ENCODE measurements around the gene CCDC6.
"Not testable (repeated sequence)": the region's sequence is repeated elsewhere in the genome, so short reads cannot be mapped to it uniquely, and the experiment has no call there.

The CCDC6 gene

GRCh38 chr10:59906417-59907202 lies at the start of gene CCDC6:
Gene CCDC6, minus strand, starts transcription at chr10:59906556. Its CDS starts 132 bp downstream, at chr10:59906424.
- DNase-seq (ENCODE audit: low read depth in 2 of 2): peak; percentile 74 to 82

GRCh38 chr10:59954296-59954695 lies 47.9 kb upstream of the CCDC6 start:
- no peak for DNase-seq (ENCODE audit: low read depth in 2 of 2)

GRCh38 chr10:59953711-59954110 lies 47.4 kb upstream of the CCDC6 start:
- not testable (repeated sequence) for DNase-seq (ENCODE audit: low read depth in 2 of 2)

- no peak for DNase-seq (ENCODE audit: low read depth in 2 of 2)
Observed at GRCh38 chr10:59950105-59950504, 43.7 kb upstream of the CCDC6 start.

GRCh38 chr10:59949608-59950007 lies 43.3 kb upstream of the CCDC6 start:
- DNase-seq (ENCODE audit: low read depth in 2 of 2): no peak

- DNase-seq (ENCODE audit: low read depth in 2 of 2): no peak
Observed at GRCh38 chr10:59945991-59946390, 39.6 kb upstream of the CCDC6 start.

- no peak for DNase-seq (ENCODE audit: low read depth in 2 of 2)
Observed at GRCh38 chr10:59945590-59945989, 39.2 kb upstream of the CCDC6 start.

DNA sequence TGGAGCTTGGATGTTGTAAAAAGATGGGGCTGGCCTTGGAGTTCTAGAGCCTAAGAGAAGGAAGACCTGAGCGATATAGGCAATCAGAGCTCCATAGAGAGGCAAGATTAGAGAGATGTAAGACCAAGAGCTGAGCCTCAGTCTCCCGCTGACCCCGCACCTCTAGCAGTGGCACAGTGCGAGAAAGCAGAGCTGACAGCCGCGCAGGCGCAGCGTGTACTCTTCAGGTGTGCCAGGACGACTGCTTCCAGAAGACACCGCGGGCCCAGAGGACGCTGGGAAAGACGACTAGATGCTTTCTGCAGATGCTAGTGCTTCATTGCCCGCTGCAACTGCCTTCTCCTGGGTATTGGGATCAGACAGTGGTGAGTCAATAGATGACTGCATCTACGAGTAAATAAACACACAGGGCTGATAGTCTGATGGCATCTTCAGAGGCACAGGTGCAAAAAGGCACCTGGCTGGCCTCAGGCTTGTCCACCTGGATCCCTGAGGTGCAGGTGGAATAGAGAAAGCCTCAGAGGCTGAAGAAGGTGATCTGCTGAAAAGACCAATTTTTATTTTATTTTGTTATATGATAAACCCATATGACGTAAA lies 38.1 kb upstream of the CCDC6 start:
- no peak for DNase-seq (ENCODE audit: low read depth in 2 of 2)

DNA sequence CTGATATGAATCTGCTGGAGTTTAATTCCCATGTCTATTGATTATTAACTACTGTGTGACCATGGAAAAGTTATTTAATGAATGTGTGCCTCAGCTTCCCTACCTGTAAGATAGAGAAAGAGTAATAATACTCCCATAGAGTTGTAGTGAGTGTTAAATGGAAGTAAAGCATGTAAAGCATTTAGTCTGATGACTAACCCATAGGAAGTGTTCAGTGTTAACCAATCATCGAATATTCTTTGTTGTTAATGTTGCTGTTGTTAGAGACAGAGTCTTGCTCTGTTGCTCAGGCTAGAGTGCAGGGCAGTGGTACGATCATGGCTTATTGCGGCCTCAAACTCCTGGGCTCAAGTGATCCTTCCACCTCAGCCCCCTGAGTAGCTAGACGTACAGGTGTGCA lies 36.2 kb upstream of the CCDC6 start:
- no peak for DNase-seq (ENCODE audit: low read depth in 2 of 2)

DNA sequence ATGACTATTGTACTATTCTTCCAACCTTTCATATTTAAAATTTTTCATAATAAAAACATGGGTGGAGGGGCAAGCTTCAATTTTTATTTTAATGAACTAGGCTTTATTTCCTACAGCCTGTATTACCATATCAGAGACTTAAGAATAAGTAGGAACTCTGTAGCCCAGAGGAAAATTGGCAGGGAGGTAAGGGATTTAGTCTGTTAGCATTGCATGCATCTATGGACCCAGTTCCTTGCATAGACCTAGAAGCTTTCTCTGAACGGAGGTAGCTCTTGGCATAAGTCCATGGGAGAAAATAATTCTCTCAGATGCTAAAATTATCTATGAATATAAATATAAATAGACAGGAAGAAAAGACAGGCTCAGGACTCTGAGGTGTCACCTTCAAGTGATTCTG lies 31.4 kb upstream of the CCDC6 start:
- DNase-seq (ENCODE audit: low read depth in 2 of 2): no peak

DNA sequence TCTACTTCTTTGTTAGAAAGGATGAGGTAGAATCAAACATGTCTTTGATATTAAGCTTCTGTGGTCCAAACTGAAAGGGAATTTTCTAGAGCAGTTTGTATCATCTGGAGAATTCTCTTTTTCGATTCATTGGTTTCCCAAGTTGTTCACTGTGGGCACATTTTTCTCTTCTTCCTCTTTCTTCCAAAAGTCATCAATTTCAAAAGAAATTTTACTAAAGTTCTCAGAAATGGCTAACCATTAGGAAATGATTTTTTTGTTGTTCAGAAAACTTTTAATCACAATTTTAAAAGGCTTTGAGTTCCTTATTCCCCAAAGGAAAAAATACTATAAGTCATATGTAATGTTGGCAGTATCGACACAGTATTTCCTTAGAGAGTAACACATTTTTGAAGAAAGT lies 28.3 kb upstream of the CCDC6 start:
- DNase-seq (ENCODE audit: low read depth in 2 of 2): no peak

- DNase-seq (ENCODE audit: low read depth in 2 of 2): not testable (repeated sequence)
Observed at GRCh38 chr10:59930788-59931521, 24.6 kb upstream of the CCDC6 start.

DNA sequence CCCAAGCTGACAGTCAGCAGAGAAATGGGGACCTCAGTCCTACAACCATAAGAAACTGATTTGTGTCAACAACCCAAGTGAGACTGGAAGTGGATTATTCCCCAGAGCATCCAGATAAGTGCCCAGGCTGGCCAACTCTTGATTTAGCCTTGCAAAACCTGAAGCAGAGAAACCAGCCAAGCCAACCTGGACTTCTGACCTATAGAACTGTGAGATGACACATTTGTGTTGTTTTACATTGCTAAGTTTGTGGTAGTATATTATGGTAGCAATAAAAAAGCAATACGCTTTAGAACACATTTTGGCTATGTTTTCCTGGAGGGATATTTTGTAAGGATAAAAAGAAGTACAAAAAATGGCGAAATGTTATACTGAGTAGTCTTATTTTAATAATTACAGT lies 19.7 kb upstream of the CCDC6 start:
- no peak for DNase-seq (ENCODE audit: low read depth in 2 of 2)

- DNase-seq (ENCODE audit: low read depth in 2 of 2): no peak
Observed at GRCh38 chr10:59922907-59923306, 16.6 kb upstream of the CCDC6 start.

GRCh38 chr10:59917922-59918321 lies 11.6 kb upstream of the CCDC6 start:
- DNase-seq (ENCODE audit: low read depth in 2 of 2): no peak

GRCh38 chr10:59913547-59914237 lies 7.3 kb upstream of the CCDC6 start:
- no peak for DNase-seq (ENCODE audit: low read depth in 2 of 2)

GRCh38 chr10:59910867-59911266 lies 4.5 kb upstream of the CCDC6 start:
- no peak for DNase-seq (ENCODE audit: low read depth in 2 of 2)

- DNase-seq (ENCODE audit: low read depth in 2 of 2): no peak
Observed at GRCh38 chr10:59909815-59910214, 3.5 kb upstream of the CCDC6 start.

DNA sequence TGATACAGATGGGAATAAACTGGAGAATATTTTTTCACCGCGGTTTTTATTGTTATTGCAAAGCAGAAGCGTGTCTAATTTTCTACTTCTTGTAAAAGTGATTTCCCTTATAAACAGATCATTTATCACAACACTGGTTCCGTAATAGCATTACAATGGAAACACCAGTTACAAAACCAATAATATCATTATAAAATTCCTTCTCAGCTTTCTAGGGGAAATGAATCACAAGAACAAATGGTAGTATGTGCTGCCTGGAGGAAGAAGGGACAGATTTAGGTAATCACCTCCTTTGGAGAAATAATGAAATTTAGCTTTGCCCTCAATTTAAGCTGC lies 2.4 kb upstream of the CCDC6 start:
- DNase-seq (ENCODE audit: low read depth in 2 of 2): no peak

DNA sequence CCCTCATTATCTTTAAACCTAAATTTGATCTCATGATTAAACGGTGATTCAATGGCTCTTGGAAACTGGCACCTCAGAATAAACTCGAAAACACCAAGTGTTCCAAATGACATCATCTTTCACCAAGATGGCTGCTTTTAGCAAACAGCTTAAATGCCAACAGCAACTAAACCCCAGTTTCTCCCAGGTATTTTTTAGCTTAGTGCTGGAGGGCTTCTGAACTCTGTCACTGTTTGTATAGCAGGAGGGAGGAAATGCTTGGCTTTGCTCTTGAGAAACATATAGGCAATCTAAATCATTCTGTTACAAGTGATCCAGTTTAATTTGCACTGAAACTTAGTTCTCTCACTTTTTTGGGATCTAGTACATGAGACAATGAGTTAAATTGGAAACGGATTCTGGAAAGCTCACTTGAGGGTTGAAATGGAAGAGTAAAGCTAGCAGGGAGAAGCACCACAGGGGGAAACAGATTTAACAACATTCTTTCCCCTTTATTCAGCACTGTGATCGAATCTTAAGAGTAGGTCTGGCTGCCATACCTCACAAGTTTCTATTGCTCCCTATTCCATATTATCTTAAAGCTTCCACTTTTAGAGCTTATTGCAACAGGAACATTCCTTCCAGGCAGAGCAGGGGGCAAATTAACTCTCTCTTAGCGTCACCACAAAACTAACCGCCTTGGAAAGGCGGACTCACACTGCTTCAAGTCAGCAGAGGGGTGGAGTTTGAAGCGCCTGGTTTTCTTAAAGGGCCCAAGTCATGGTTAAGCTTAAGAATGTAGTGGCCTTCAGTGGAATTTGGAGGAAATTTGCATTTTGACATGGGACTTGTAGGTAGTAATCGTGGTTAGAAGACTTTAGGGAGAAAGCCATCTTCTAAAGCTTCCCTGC lies 1.8 kb upstream of the CCDC6 start:
- peak; percentile 83 to 84 for DNase-seq (ENCODE audit: low read depth in 2 of 2)

DNA sequence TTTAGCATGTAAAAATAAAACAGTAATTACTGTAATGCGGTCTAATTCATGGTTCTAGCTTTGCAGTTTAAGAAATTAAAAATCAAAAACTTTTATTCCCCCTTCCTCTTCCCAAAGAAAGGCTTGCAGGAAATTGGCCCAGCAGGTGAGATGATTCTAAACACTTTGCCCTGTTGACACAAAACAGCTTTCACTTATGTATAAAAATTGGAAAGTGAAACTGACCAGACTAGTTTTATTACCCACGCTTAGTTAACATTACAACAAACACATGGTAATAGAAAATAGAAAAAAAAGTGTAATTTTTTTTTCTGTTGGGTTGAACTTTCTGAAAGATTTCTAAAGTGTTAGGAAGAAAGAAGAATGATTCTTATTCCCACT lies 1.2 kb upstream of the CCDC6 start:
- no peak for DNase-seq (ENCODE audit: low read depth in 2 of 2)
